Erythroblast (primary cell): ENCODE measurements around the gene HSD11B1L.

Experiments used
- GATA1 ChIP-seq: IDR thresholded peaks from 2 replicates; pipeline ENCODE4 v1.6.1; 2011; ENCODE audit warnings: low read depth, mild to moderate bottlenecking, control low read depth, low read length, moderate library complexity
- POLR2A ChIP-seq: IDR thresholded peaks from 2 replicates; pipeline ENCODE4 v1.6.1; 2011; ENCODE audit warnings: mild to moderate bottlenecking, low read length

DNA sequence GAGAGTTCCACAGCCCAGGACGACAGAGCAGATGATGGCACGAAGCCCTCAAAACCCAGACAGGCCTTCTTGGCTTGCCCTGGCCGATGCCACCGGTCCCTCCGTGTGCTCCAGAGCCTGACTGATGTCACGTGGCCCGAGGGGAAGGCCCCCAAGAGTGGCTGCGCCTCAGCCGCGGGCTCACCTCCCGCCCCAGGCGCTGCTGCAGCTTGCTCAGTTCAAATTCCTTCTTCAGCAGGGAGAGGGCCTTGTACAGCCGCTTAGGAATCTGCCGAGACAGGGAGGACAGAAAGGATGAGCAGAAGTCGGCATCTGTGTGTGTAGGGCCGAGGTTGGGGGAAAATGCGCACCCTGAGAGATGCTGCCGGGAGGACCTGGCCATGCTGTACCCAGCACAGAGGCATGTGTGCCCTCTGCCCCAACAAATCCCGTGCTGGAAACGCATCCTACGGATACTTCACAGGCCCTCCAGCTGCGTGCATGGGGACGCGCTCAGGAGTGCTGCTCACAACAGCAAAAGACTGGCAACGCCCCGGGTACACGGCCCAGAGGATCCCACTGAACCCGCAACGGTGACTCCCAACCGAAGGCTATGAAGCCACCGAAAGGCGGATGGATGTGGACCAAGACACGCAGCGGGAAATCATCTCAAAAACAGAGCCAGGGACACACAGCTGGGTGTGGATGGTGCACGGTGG is 26.2 kb downstream of the HSD11B1L start:
- TF ChIP-seq POLR2A (no peak), GATA1 (no peak)
